HG03045 (cell line): ENCODE results near the gene BTBD17.

Experiments
- ATAC-seq: cut with Tn5 transposase; IDR thresholded peaks from one replicate; pipeline ENCODE4 v1.9.1; 2021; ENCODE audit warnings: mild to moderate bottlenecking, moderate library complexity; ENCODE audit not compliant: unreplicated experiment

BTBD17 gene

DNA sequence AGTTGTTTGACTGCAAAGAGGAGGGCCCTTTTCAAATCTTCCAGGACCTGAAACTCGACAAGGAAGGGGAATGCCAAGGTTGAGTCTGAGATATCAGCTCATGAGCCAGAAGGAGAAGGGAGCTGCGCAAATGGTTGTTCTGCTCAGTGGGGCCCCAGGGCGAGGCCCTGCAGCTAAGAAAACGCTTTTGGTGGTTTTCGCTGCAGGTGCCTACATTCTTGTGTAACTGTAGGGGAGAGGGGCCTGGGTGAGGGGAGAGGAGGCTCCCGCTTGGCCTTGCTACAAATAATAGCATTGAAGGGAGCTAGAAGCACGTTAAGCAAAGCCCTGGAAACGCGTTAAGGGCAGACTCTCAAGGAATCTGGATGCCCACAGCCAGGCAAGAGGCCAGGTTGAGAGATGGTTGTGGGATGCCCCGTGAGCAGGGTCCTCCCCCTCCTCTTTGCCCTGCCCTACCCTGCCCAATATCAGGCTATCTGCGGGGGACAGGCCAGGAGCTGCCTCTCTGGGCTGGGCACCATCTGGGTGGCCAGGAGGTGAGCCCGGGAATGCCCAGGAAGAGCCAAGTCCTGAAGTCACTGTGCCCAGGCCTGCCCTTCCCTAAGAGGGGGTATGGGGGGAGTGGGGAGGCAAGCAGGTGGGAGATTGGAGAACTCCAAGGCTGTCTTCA, 27.6 kb upstream of the BTBD17 start:
- ATAC-seq: no peak

GRCh38 chr17:74387365-74388218, 25.9 kb upstream of the BTBD17 start:
- no peak for ATAC-seq

DNA sequence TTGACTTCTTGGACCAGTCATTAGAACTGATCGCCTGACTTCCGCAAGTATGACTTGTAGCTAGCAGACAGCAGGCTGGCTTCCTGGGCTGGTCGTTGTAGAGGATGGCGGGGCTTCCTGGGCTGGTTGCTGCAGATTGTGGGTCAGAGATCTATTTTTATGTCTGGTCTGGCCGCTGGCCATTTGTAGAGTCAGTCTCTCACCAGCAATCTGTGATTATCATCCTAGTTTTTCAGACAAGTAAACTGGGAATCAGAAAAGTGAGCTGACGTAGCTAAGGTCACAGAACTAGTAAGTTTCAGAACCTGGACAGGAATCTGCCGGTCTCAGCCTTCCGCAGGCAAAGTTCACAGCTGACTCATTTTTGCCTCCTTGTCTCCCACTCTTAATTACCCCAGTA, 24.7 kb upstream of the BTBD17 start:
- ATAC-seq: no peak

DNA sequence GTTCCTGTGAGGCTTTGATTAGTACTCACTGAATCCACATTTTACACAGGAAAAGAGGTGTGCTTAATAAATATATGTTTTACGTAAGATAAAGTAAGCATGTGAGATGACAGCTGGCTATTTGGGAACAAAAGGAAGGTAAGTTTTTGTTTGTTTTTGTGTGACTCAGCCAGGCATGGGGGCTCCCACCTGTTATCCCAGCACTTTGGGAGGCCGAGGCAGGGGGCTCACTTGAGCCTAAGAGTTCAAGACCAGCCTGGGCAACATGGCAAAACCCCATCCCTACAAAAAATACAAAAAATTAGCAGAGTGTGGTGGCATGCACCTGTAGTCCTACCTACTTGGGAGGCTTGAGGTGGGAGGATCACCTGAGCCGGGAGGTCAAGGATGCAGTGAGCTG, 23.5 kb upstream of the BTBD17 start:
- ATAC-seq: no peak

- ATAC-seq: no peak
These were observed 21.5 kb upstream of the BTBD17 start for GRCh38 chr17:74383141-74383540.

- no peak for ATAC-seq
These were observed 19.5 kb upstream of the BTBD17 start for GRCh38 chr17:74380959-74381808.

DNA sequence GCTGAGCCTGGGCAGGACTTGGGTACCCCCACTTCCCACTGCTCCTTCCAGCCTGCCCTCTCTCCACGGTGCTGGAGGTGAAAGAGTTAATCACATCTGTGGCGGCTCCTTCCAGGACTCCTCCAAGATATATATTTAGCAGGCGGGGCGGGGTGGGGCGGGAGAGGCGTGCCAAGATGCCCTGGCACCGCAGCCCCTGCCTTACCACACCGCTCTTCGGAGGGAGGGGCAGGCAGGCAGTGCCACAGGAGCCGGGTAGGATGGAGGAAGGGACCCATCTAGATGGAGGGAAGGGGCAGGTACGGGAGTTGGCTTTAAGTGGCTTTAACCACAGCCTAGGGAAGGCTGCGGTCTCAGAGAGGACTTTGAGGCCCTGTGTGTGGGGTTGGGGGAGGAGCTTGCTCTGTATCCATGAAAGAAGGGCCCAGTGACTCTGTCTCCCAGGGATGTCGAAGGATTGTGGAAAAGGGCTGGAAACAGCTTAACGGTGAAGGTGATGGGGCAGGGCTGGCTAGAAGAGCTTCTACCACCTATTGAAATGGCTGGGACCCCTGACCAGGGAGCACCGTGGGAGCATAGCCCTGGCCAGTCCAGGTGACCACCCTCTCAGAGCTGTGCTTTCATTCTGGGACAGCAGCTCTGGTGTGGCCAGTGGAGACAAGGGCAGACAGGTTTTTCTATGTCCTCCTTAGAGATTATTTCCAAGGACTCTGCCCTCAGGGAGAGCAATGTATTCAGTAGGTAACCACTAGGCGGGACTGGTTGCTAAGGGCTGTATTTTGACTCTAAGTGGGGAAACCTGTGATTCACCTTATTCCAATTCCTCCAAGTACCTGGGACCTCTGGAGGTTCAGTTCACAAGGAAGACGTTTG, 18.7 kb upstream of the BTBD17 start:
- ATAC-seq: no peak

- no peak for ATAC-seq
These were observed 17.9 kb upstream of the BTBD17 start for GRCh38 chr17:74379495-74380085.

- ATAC-seq: no peak
These were observed 13.2 kb upstream of the BTBD17 start for GRCh38 chr17:74374858-74375257.

DNA sequence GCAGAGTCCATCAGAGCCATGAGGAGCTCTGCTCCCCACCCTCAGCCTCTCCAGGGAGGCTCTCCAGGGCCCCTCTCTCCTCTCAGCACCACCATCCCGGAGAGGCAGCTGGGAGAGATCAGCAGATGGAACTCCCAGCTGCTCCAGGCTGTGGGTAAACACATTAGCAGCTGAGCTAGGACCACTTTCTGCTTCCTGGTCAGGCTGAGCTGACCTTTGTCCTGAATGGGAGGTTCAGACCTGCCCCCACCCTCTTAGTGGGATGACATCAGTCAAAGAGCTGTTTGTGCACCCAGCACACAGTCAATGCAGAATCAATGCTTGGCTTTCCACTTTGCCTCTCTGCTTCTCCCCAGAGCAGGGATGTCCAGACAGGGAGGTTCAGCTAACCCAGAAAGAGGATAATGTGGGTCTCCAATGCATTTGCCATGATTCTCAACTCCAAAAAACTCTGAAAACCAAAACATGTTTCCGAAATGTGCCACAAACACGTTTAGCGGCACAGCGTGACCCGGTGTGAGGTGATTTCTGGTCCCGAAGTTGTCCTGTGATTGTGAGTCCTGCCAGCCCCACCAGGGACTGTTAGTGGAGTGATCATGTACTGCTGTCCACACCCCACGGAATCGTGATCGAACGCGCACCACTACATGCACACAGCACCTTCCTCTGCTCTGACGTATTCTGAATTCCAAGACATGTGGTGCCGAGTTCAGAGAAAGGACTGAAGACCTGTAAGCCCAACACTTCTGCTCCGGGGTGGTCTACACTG, 12.4 kb upstream of the BTBD17 start:
- no peak for ATAC-seq

GRCh38 chr17:74372426-74372825, 10.8 kb upstream of the BTBD17 start:
- no peak for ATAC-seq

- no peak for ATAC-seq
These were observed 10.0 kb upstream of the BTBD17 start for GRCh38 chr17:74371653-74372147.

GRCh38 chr17:74369665-74370490, 8.2 kb upstream of the BTBD17 start:
- no peak for ATAC-seq

- no peak for ATAC-seq
These were observed 7.6 kb upstream of the BTBD17 start for GRCh38 chr17:74369221-74369620.

DNA sequence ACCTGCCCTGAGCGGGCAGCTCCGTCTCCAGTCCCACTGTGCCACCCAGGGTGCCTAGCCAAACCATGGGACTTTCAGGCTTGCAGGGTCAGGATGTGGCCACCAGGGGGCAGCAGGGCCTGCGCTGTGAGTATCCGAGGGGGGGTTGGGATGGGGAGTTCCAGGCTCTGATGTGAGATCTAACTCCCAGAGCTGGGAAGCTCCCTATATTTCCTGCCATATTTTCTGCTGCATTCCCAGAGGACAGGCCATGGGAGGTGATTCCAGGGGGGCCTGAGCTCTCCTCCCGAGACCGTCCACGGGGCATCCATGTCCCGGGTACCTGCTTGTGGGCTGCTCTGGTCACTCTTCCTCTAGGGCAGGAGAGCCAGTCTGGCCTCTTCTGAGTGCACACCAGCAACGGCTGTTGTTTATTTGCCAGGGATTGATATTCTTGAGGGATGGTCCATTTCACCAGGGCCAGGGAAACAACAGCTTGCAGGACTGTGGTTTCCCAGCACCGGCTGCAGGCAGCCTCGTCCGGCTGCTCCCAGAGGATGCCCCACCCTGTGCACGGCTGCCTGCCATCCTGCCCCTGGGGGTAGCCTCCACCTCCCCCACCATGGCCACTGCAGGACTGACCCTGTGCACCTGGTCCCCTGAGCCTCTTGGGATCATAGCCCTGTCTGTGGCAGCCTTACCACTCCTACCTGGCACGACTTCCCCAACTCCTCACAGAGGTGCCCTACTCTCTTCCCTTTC, 6.8 kb upstream of the BTBD17 start:
- no peak for ATAC-seq

DNA sequence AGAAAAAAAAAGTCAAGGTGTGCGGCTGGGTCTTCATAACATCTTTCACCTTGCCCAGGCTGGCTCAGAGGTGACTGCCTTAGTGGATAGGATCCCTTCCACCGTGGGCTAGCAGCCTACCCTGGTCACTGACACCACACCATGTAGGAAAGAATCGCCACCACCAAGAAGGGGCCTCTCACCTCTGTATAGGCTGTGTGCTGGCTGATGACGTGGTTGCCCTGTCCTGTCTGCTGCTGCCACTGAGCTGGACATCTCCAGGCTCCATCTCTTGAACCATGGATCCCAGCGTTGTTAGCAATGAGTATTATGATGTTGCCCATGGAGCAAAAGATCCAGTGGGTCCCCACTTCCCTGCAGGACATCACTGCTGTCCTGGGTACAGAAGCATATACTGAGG, 5.5 kb upstream of the BTBD17 start, which contains the start of gene GPR142:
TSS of gene GPR142 (plus strand) at position 301 of the 400 bp plus-strand sequence. CDS start 2,035 bp downstream, outside the sequence.
- ATAC-seq: no peak

DNA sequence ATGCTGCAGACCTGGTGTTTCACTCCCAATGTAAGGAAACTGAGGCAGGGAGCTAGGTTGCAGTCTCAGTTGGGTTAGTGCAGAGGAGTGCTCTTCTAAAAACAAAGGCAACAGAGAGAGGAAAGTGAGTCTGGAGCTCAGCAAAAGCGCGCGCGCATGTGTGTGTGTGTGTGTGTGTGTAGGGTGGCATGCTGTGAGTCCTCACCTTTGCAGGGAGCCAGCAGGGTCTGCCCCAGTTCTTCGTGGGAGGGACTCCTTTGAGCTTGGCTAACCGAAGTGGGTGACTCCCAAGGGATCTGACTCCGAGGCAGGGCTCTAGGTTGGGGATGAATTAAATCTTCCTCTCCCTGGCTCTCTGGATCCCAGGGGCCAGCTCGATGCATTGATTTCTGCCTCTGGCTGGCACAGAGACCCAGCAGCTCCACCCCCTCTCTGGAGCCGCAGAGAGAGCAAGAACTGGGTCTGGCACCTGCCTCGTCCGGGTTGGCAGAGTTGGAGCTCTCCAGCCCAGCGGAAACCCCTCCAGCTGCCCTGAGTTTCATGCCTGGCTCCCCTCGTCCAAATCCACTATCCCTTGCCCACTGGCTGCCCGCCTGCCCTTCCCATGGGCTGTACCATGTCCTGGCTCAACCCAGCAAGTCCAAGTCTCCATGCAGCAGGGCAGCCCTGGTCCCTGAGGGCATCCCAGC, 1.3 kb upstream of the BTBD17 start:
- ATAC-seq: no peak
